CD4-positive, alpha-beta T cell (primary cell): ENCODE data around the gene ZNF574. TPM values are rescaled to one million over a fixed set of nuclear protein-coding genes. Genes with fewer than 3 reads are reported as not detected.

ENCODE experiments used
- ATAC-seq: fragments of 200-7000 bp; cut with Tn5 transposase; one replicate; pipeline ENCODE4 v1.10.0; 2022; ENCODE audit warnings: mild to moderate bottlenecking; ENCODE audit not compliant: poor library complexity
- CTCF ChIA-PET: fragments of 350-600 bp; sonication (Branson Sonifier 250); formaldehyde crosslinking; loops from one replicate; lab custom pipeline; 2021; ENCODE audit warnings: antibody characterized with exemption, inconsistent platforms; lab: Charles Lee
- POLR2A ChIA-PET: fragments of 350-600 bp; sonication (Branson Sonifier 250); formaldehyde crosslinking; loops from one replicate; lab custom pipeline; 2021; ENCODE audit warnings: antibody characterized with exemption, inconsistent platforms; lab: Charles Lee
- DNase-seq, 14 experiments: peaks; one replicate each; pipeline ENCODE4 v3.0.0-alpha.2; 2013 to 2020; ENCODE audit warnings: mixed read lengths in 2 of 14
- H3K27ac ChIP-seq, 2 donors: one replicate each; pipeline versions ENCODE4 v1.5.1 to v1.7.0; 2013; ENCODE audit warnings: low read length in 2 of 2, low read depth in 1 of 2, mild to moderate bottlenecking in 1 of 2
- H3K27me3 ChIP-seq, 2 experiments: 1 replicate in 1 of 2; 2 replicates in 1 of 2; pipeline versions ENCODE4 v1.6.1 to v1.7.0; 2013; ENCODE audit warnings: low read length in 2 of 2, control low read depth in 1 of 2, mild to moderate bottlenecking in 1 of 2, moderate library complexity in 1 of 2; ENCODE audit not compliant: insufficient read depth in 2 of 2, control insufficient read depth in 1 of 2
- H3K36me3 ChIP-seq: one replicate; pipeline ENCODE4 v1.6.1; 2013; ENCODE audit warnings: low read length, control low read depth; ENCODE audit not compliant: insufficient read depth
- H3K4me1 ChIP-seq: one replicate; pipeline ENCODE4 v1.6.1; 2013; ENCODE audit warnings: low read length, control low read depth; ENCODE audit not compliant: insufficient read depth
- H3K4me3 ChIP-seq: one replicate; pipeline ENCODE4 v1.5.1; 2013; ENCODE audit warnings: mild to moderate bottlenecking, low read length, moderate library complexity
- H3K9me3 ChIP-seq, 2 experiments: 1 replicate in 1 of 2; 2 replicates in 1 of 2; pipeline versions ENCODE4 v1.6.1 to v1.7.0; 2013; ENCODE audit warnings: low read length in 2 of 2, mild to moderate bottlenecking in 2 of 2, control low read depth in 1 of 2, moderate library complexity in 1 of 2; ENCODE audit not compliant: control insufficient read depth in 1 of 2, insufficient read depth in 1 of 2
- H3K27ac Mint-ChIP-seq: one replicate; pipeline ENCODE4 v1.8.0; 2020; ENCODE audit warnings: mixed read lengths
- H3K27me3 Mint-ChIP-seq: one replicate; pipeline ENCODE4 v1.8.0; 2021; ENCODE audit warnings: mixed read lengths
- H3K36me3 Mint-ChIP-seq: one replicate; pipeline ENCODE4 v1.8.0; 2021; ENCODE audit warnings: low read depth, mixed read lengths
- H3K4me1 Mint-ChIP-seq: one replicate; pipeline ENCODE4 v1.8.0; 2021; ENCODE audit warnings: low read depth, mixed read lengths
- H3K4me3 Mint-ChIP-seq: one replicate; pipeline ENCODE4 v1.8.0; 2020; ENCODE audit warnings: mild to moderate bottlenecking, mixed read lengths
- H3K9me3 Mint-ChIP-seq: one replicate; pipeline ENCODE4 v1.8.0; 2020; ENCODE audit warnings: mixed read lengths
- intact Hi-C, 2 experiments: fragments of 100-400 bp; cut with DNase I in 1 of 2; cut with micrococcal nuclease in 1 of 2; formaldehyde crosslinking; loops; one replicate each; pipeline versions ENCODE4 v1.15.1 to v1.9.0; 2023 to 2025; cut with DNase I, micrococcal nuclease
- total RNA-seq, 174 experiments: library from RNA in 2 of 174; stranded (reverse) in 2 of 174; gene quantifications; one replicate each; pipeline ENCODE4 v1.2.3 and lab custom pipeline; 2021 to 2026
- TF ChIP-seq, protein P1 (sequence below): fragments of 200-600 bp; IDR thresholded peaks from one replicate; pipeline ENCODE4 v1.8.0; 2022; ENCODE audit warnings: antibody characterized with exemption, mild to moderate bottlenecking

The ZNF574 gene
- total RNA-seq, 2 experiments from 2014 or later: 21.5 to 24.0 TPM

DNA sequence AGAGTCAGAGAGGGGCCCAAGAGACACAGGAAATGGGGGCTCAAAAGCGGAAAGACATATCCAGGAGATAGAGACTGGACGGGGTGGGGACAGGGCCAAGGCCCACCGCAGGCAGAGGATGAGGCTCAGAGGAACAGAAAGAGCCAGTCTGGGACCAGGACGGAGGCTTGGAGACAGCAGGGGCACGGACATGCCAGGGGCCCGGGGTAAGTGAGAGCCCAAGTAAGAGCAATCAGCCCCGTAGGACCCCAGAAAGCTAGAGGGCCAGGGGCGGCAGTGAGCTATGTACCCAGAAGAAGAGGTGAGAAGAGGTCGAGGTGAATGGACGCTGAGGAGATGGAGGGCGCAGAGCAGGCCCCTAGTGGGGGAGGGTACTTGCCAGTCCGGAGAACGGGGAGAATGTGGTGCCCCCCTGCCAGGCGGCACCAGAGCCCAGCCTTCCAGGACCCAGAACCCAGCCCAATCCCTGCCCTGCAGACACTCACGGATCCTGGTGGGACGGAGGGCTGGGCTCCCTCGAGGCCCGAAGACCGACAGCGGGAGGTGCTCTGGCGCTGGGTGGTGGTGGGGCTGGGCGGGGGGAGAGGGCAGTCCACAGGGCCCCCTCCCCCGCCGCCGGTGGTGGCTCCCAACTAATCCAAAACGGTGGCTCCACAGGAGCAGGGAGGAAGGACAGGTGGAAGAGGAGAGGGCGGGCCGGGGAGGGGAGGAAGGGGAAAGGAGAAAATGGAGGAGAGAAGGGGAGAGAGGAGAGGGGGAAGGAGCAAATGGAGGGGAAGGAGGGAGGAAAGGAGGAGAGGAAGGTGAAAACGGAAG lies 7.0 kb upstream of the ZNF574 start:
- Mint-ChIP-seq H3K27me3 (peaks cover 7% of the 10 kb centered on the region), H3K27ac (no peak overlapping the region), H3K4me3 (no peak overlapping the region), H3K36me3 (no peaks in the 10 kb centered on the region), H3K4me1 (no peaks in the 10 kb centered on the region), H3K9me3 (no peaks in the 10 kb centered on the region)
- Histone ChIP-seq H3K4me3 (no peak overlapping the region), H3K27me3 (peaks cover 23 to 28% of the 10 kb centered on the region in 2 experiments), H3K9me3 (peaks cover 0 to 6% of the 10 kb centered on the region in 2 experiments), H3K36me3 (no peaks in the 10 kb centered on the region), H3K4me1 (peaks cover 14% of the 10 kb centered on the region), H3K27ac (no peak overlapping the region)
- intact Hi-C loops: no loop called here
- TF ChIP-seq, protein P1, sequence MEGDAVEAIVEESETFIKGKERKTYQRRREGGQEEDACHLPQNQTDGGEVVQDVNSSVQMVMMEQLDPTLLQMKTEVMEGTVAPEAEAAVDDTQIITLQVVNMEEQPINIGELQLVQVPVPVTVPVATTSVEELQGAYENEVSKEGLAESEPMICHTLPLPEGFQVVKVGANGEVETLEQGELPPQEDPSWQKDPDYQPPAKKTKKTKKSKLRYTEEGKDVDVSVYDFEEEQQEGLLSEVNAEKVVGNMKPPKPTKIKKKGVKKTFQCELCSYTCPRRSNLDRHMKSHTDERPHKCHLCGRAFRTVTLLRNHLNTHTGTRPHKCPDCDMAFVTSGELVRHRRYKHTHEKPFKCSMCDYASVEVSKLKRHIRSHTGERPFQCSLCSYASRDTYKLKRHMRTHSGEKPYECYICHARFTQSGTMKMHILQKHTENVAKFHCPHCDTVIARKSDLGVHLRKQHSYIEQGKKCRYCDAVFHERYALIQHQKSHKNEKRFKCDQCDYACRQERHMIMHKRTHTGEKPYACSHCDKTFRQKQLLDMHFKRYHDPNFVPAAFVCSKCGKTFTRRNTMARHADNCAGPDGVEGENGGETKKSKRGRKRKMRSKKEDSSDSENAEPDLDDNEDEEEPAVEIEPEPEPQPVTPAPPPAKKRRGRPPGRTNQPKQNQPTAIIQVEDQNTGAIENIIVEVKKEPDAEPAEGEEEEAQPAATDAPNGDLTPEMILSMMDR: no peak
- POLR2A ChIA-PET: no interaction called here
- no peak for ATAC-seq
- DNase-seq: peak in 1 of 14 experiments; percentile 26
- CTCF ChIA-PET: no interaction called here

DNA sequence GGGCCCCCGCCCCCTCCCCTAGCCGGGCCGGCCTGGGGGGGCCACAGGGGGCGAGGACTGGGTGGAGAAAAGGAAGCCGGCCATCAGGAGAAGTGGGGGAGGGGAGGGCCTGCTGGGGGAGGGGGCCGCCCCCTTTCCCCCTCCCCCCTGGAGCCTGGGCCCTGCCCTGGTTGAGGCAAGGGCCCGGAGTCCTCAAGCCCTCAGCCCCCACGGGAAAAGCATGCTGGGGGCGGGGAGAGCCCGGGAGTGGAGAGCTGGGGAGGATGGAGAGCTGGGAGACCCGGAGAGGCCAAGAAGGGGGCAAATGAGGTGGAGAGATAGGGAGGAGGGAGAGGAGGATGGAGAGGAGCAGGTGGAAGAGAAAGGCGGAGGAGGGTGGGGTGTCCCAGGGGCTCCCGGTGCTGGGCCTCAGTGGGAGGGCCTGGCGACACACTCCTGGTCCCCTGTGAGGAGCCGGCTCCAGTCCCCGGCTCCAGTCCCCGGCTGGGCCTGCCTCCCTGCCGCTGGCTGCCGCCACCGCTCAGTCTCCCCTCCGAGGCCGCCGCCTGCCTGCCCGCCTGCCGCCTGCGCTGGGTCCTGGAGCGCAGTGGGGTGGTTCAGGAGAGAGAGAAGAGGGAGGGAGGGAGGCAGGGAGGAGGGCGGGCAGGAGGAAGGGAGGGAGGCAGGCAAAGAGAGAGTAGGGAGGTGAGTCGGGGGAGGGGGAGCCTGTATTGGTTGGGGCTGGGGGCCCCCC lies 6.2 kb upstream of the ZNF574 start, which contains the start of gene GRIK5:
Gene GRIK5 (minus strand): TSS at position 588 of the 733 bp plus-strand sequence. CDS start 4,436 bp downstream, outside the sequence.
- peak; percentile 32 for ATAC-seq
- H3K4me1 Mint-ChIP-seq: no peaks in the 10 kb centered on the region
- DNase-seq: peak in 1 of 14 experiments; percentile 34
- no peaks in the 10 kb centered on the region for H3K36me3 ChIP-seq
- no peaks in the 10 kb centered on the region for H3K36me3 Mint-ChIP-seq
- peak within 1 kb of the TSS; percentile 61 for H3K4me3 Mint-ChIP-seq
- peaks cover 15% of the 10 kb centered on the region for H3K4me1 ChIP-seq
- peaks cover 0 to 6% of the 10 kb centered on the region in 2 experiments for H3K9me3 ChIP-seq
- TF ChIP-seq, protein P1: no peak
- CTCF ChIA-PET: no interaction called here
- POLR2A ChIA-PET: no interaction called here
- H3K27me3 Mint-ChIP-seq: no peaks in the 10 kb centered on the region
- H3K27me3 ChIP-seq: peaks cover 23 to 28% of the 10 kb centered on the region in 2 experiments
- H3K27ac Mint-ChIP-seq: no peak within 1 kb of the TSS
- no peak within 1 kb of the TSS for H3K27ac ChIP-seq
- intact Hi-C loops: no loop called here
- no peak within 1 kb of the TSS for H3K4me3 ChIP-seq
- no peaks in the 10 kb centered on the region for H3K9me3 Mint-ChIP-seq

DNA sequence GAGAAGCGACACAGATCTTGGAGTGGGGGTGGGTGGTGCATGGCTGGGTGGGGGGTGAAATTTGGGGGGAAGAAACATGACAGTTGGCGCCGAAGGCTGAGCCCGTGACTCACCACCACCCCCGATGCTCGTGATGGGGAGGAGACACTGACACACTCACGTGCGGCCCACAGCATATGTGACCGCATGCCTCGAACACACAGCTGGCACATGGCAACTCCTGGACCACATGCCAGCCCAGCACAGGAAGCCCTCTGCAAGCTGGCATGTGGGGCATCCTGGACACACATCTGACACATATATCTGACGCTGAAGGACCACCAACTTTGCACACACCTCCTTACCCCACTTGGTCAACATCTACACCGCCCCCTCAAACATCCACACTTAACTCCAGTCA lies 4.7 kb upstream of the ZNF574 start:
- Mint-ChIP-seq H3K4me3 (peak overlapping the region; percentile 61), H3K4me1 (peaks cover 10% of the 10 kb centered on the region), H3K36me3 (peaks cover 7% of the 10 kb centered on the region), H3K27ac (no peak overlapping the region), H3K27me3 (no peaks in the 10 kb centered on the region), H3K9me3 (no peaks in the 10 kb centered on the region)
- no peak for ATAC-seq
- no peaks in the 10 kb centered on the region for H3K36me3 ChIP-seq
- no peak for DNase-seq
- peaks cover 23% of the 10 kb centered on the region in 2 experiments for H3K27me3 ChIP-seq
- no peak overlapping the region for H3K27ac ChIP-seq
- peaks cover 17% of the 10 kb centered on the region for H3K4me1 ChIP-seq
- TF ChIP-seq, protein P1: no peak
- CTCF ChIA-PET: no interaction called here
- POLR2A ChIA-PET: no interaction called here
- H3K9me3 ChIP-seq: peaks cover 0 to 6% of the 10 kb centered on the region in 2 experiments
- intact Hi-C loops: no loop called here
- H3K4me3 ChIP-seq: no peak overlapping the region
